Measurements from ENCODE around the gene OPTC.

DNA sequence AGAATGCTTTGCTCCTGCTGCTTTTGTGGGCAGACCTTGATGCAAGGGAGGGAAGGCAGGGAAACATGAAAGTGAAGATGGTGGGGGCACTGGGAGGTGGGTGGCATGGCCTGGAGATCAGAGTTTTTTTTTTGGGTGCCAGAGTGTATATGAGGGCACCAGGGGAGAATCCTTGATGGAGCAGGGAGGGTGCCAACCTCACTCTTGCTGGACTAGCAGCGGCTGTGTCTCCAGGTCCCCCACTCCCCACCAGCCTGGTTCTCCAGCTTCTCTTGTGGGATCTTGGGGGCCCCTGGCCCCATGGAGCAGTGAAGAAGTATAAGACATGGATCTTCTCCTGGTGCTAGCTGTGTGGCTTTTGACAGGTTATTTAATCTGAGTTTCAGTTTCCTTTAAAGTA, 31.8 kb upstream of the OPTC start:
- TF ChIP-seq, protein P1, sequence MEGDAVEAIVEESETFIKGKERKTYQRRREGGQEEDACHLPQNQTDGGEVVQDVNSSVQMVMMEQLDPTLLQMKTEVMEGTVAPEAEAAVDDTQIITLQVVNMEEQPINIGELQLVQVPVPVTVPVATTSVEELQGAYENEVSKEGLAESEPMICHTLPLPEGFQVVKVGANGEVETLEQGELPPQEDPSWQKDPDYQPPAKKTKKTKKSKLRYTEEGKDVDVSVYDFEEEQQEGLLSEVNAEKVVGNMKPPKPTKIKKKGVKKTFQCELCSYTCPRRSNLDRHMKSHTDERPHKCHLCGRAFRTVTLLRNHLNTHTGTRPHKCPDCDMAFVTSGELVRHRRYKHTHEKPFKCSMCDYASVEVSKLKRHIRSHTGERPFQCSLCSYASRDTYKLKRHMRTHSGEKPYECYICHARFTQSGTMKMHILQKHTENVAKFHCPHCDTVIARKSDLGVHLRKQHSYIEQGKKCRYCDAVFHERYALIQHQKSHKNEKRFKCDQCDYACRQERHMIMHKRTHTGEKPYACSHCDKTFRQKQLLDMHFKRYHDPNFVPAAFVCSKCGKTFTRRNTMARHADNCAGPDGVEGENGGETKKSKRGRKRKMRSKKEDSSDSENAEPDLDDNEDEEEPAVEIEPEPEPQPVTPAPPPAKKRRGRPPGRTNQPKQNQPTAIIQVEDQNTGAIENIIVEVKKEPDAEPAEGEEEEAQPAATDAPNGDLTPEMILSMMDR (IDR thresholded peaks at IDR 0.05; ENCODE audit: low read depth, low read length): no peak
- no peak for TF ChIP-seq POLR2A (IDR thresholded peaks at IDR 0.05; ENCODE audit: extremely low read depth, insufficient read length)

All from NB4 (cell line).